Kidney glomerular epithelial cell (primary cell): ENCODE data around the gene SDCCAG8.

Source experiments
- DNase-seq: peaks from one replicate; lab custom pipeline; 2025; lab: John Stamatoyannopoulos, UW

The SDCCAG8 gene

GRCh38 chr1:243281672-243282071 lies 25.8 kb downstream of the SDCCAG8 start:
- DNase-seq = no peak

GRCh38 chr1:243286409-243287122 lies 30.7 kb downstream of the SDCCAG8 start:
- peak; percentile 42 for DNase-seq

GRCh38 chr1:243287123-243287460 lies 31.3 kb downstream of the SDCCAG8 start:
- no peak for DNase-seq

GRCh38 chr1:243287652-243288051 lies 31.8 kb downstream of the SDCCAG8 start:
- DNase-seq = peak; percentile 89

- no peak for DNase-seq
These were observed 32.2 kb downstream of the SDCCAG8 start for GRCh38 chr1:243288062-243288461.

GRCh38 chr1:243291292-243291691 lies 35.5 kb downstream of the SDCCAG8 start:
- no peak for DNase-seq

GRCh38 chr1:243292117-243292516 lies 36.3 kb downstream of the SDCCAG8 start:
- DNase-seq = no peak

- DNase-seq = no peak
These were observed 38.3 kb downstream of the SDCCAG8 start for GRCh38 chr1:243293941-243294722.

- peak; percentile 19 for DNase-seq
These were observed 38.9 kb downstream of the SDCCAG8 start for GRCh38 chr1:243294723-243295121.

- DNase-seq = no peak
These were observed 43.2 kb downstream of the SDCCAG8 start for GRCh38 chr1:243299069-243299468.

GRCh38 chr1:243301059-243301458 lies 45.2 kb downstream of the SDCCAG8 start:
- no peak for DNase-seq

GRCh38 chr1:243311809-243312208 lies 56.0 kb downstream of the SDCCAG8 start:
- DNase-seq = no peak

- DNase-seq = peak; percentile 66
These were observed 57.3 kb downstream of the SDCCAG8 start for GRCh38 chr1:243312952-243313634.

GRCh38 chr1:243313635-243314536 lies 58.0 kb downstream of the SDCCAG8 start:
- DNase-seq = no peak

GRCh38 chr1:243315455-243315854 lies 59.6 kb downstream of the SDCCAG8 start:
- no peak for DNase-seq

- DNase-seq = no peak
These were observed 60.1 kb downstream of the SDCCAG8 start for GRCh38 chr1:243315893-243316292.

- no peak for DNase-seq
These were observed 60.6 kb downstream of the SDCCAG8 start for GRCh38 chr1:243316366-243316989.

GRCh38 chr1:243320224-243320623 lies 64.4 kb downstream of the SDCCAG8 start:
- no peak for DNase-seq

GRCh38 chr1:243322326-243322725 lies 66.5 kb downstream of the SDCCAG8 start:
- no peak for DNase-seq

GRCh38 chr1:243323491-243323890 lies 67.7 kb downstream of the SDCCAG8 start:
- DNase-seq = no peak

GRCh38 chr1:243325305-243325890 lies 69.6 kb downstream of the SDCCAG8 start:
- DNase-seq = peak; percentile 17
